ENCODE data around the gene SELENOF. TPM values are rescaled to one million over a fixed set of nuclear protein-coding genes. Genes with fewer than 3 reads are reported as not detected.

Gene SELENOF
- polyA plus RNA-seq (2012; ENCODE audit: insufficient read depth, insufficient read length) = 227 TPM

- H3K4me3 ChIP-seq (ENCODE audit: low read length) = peak within 1 kb of the TSS; percentile 95
- peak; percentile 100 for DNase-seq (ENCODE audit: low read depth, low spot score)
These were observed at the start of gene SELENOF for GRCh38 chr1:86913896-86914600. Gene SELENOF (minus strand): TSS chr1:86914126. CDS start chr1:86914111, 15 bp downstream.

GRCh38 chr1:86960548-86960947 lies 46.6 kb upstream of the SELENOF start:
- no peak for DNase-seq (ENCODE audit: low read depth, low spot score)
- no peak overlapping the region for H3K4me3 ChIP-seq (ENCODE audit: low read length)

- no peak for DNase-seq (ENCODE audit: low read depth, low spot score)
These were observed 43.3 kb upstream of the SELENOF start for GRCh38 chr1:86957221-86957620.

GRCh38 chr1:86956221-86956620 lies 42.3 kb upstream of the SELENOF start:
- no peak overlapping the region for H3K4me3 ChIP-seq (ENCODE audit: low read length)
- DNase-seq (ENCODE audit: low read depth, low spot score) = no peak

More at GRCh38 chr1:86957221-86957620, 43.3 kb upstream of the SELENOF start:
- no peak overlapping the region for H3K4me3 ChIP-seq (ENCODE audit: low read length)

- no peak overlapping the region for H3K4me3 ChIP-seq (ENCODE audit: low read length)
- no peak for DNase-seq (ENCODE audit: low read depth, low spot score)
These were observed 41.8 kb upstream of the SELENOF start for GRCh38 chr1:86955678-86956077.

- H3K4me3 ChIP-seq (ENCODE audit: low read length) = no peak overlapping the region
- no peak for DNase-seq (ENCODE audit: low read depth, low spot score)
These were observed 39.2 kb upstream of the SELENOF start for GRCh38 chr1:86953167-86953566.

- no peak for DNase-seq (ENCODE audit: low read depth, low spot score)
- H3K4me3 ChIP-seq (ENCODE audit: low read length) = no peak overlapping the region
These were observed 37.5 kb upstream of the SELENOF start for GRCh38 chr1:86951430-86951829.

GRCh38 chr1:86950712-86951419 lies 36.9 kb upstream of the SELENOF start:
- no peak for DNase-seq (ENCODE audit: low read depth, low spot score)
- H3K4me3 ChIP-seq (ENCODE audit: low read length) = no peak overlapping the region

GRCh38 chr1:86948212-86948611 lies 34.3 kb upstream of the SELENOF start:
- no peak for DNase-seq (ENCODE audit: low read depth, low spot score)
- H3K4me3 ChIP-seq (ENCODE audit: low read length) = no peak overlapping the region

- no peak for DNase-seq (ENCODE audit: low read depth, low spot score)
- no peak overlapping the region for H3K4me3 ChIP-seq (ENCODE audit: low read length)
These were observed 28.8 kb upstream of the SELENOF start for GRCh38 chr1:86942743-86943142.

GRCh38 chr1:86942042-86942441 lies 28.1 kb upstream of the SELENOF start:
- H3K4me3 ChIP-seq (ENCODE audit: low read length) = no peak overlapping the region
- DNase-seq (ENCODE audit: low read depth, low spot score) = no peak

GRCh38 chr1:86940599-86940998 lies 26.7 kb upstream of the SELENOF start:
- H3K4me3 ChIP-seq (ENCODE audit: low read length) = no peak overlapping the region
- no peak for DNase-seq (ENCODE audit: low read depth, low spot score)

GRCh38 chr1:86939406-86939805 lies 25.5 kb upstream of the SELENOF start:
- DNase-seq (ENCODE audit: low read depth, low spot score) = no peak

GRCh38 chr1:86938855-86939254 lies 24.9 kb upstream of the SELENOF start:
- DNase-seq (ENCODE audit: low read depth, low spot score) = no peak
- no peak overlapping the region for H3K4me3 ChIP-seq (ENCODE audit: low read length)

More at GRCh38 chr1:86939406-86939805, 25.5 kb upstream of the SELENOF start:
- no peak overlapping the region for H3K4me3 ChIP-seq (ENCODE audit: low read length)

- no peak for DNase-seq (ENCODE audit: low read depth, low spot score)
- H3K4me3 ChIP-seq (ENCODE audit: low read length) = no peak overlapping the region
These were observed 24.5 kb upstream of the SELENOF start for GRCh38 chr1:86938450-86938849.

- no peak overlapping the region for H3K4me3 ChIP-seq (ENCODE audit: low read length)
- DNase-seq (ENCODE audit: low read depth, low spot score) = peak; percentile 65
These were observed 19.8 kb upstream of the SELENOF start for GRCh38 chr1:86933562-86934377.

GRCh38 chr1:86933051-86933450 lies 19.1 kb upstream of the SELENOF start:
- H3K4me3 ChIP-seq (ENCODE audit: low read length) = no peak overlapping the region
- DNase-seq (ENCODE audit: low read depth, low spot score) = no peak

GRCh38 chr1:86928819-86929218 lies 14.9 kb upstream of the SELENOF start:
- DNase-seq (ENCODE audit: low read depth, low spot score) = no peak
- no peak overlapping the region for H3K4me3 ChIP-seq (ENCODE audit: low read length)

GRCh38 chr1:86926883-86927282 lies 13.0 kb upstream of the SELENOF start:
- no peak overlapping the region for H3K4me3 ChIP-seq (ENCODE audit: low read length)

GRCh38 chr1:86925742-86926141 lies 11.8 kb upstream of the SELENOF start:
- no peak overlapping the region for H3K4me3 ChIP-seq (ENCODE audit: low read length)
- no peak for DNase-seq (ENCODE audit: low read depth, low spot score)

More at GRCh38 chr1:86926883-86927282, 13.0 kb upstream of the SELENOF start:
- no peak for DNase-seq (ENCODE audit: low read depth, low spot score)
